IPS-18c (cell line): ENCODE data around the gene SEC14L5.
"Not testable (repeated sequence)": the region's sequence is repeated elsewhere in the genome, so short reads cannot be mapped to it uniquely, and the experiment has no call there.

Experiments
- H3K4me3 ChIP-seq: 2 replicates; pipeline ENCODE4 v1.7.0; 2013; ENCODE audit warnings: low read depth, mild to moderate bottlenecking, low read length, moderate library complexity; ENCODE audit not compliant: insufficient read depth
- H3K9me3 ChIP-seq: one replicate; pipeline ENCODE4 v1.6.1; 2013; ENCODE audit warnings: mild to moderate bottlenecking, low read length, moderate library complexity; ENCODE audit not compliant: control insufficient read depth, insufficient read depth

SEC14L5 gene

GRCh38 chr16:4944333-4945281, 13.5 kb upstream of the SEC14L5 start:
- no peak overlapping the region for H3K4me3 ChIP-seq
- H3K9me3 ChIP-seq, result no peaks in the 10 kb centered on the region

DNA sequence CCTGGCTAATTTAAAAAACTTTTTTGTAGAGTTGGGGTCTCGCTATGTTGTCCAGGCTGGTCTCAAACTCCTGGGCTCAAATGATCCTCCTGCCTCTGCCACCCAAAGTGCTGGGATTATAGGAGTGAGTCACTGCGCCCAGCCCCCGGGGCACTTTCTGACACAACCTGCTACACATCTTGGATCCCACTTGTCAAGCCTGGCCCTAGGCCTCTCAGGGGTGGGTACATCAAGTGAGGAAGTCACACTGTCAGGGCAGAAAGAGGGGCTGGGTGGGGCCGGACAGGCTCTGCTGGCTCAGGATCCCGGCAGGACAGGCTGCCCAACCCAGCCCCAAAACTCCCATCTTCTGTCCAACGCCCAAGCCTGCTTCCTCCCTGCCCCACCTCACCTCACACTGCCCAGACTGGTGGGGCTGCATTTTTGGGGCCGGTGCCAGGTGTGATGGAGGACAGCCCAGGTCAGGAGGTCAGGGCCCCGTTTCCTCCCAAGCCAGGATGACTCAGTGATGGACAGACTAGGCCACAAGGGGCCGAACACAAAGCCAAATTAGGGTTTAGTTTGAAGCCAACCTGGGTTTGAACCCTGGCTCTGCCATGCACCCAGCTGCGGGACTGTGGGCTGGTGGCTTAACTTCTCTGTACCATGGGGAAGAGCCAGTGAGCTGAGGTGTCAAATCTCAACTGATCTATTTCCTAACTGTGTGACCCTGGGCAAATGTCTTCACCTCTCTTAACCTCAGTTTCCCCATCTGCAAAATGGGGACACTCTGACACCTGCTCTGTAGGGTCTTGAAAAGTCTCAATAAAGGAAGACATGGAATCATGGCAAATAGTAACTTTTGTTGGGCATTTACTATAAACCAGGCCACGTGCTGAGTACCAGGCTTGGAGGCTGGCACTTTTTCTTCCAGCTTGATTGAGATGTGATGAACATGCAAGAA, 12.3 kb upstream of the SEC14L5 start:
- no peaks in the 10 kb centered on the region for H3K9me3 ChIP-seq
- no peak overlapping the region for H3K4me3 ChIP-seq

DNA sequence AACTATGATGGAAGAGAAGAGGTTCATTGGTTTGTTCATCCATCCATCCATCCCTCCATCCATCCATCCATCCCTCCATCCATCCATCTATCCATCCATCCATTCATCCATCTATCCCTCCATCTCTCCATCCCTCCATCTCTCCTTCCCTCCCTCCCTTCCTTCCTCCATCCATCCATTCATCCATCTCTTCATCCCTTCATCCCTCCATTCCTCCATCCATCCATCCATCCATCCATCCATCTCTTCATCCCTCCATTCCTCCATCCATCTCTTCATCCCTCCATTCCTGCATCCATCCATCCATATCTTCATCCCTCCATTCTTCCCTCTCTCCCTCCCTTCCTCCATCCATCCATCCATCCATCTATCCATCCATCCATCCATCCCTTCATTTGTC, 11.2 kb upstream of the SEC14L5 start:
- Histone ChIP-seq H3K9me3 (no peaks in the 10 kb centered on the region), H3K4me3 (no peak overlapping the region)

- H3K9me3 ChIP-seq, result no peaks in the 10 kb centered on the region
- H3K4me3 ChIP-seq, result no peak overlapping the region
These were observed 10.2 kb upstream of the SEC14L5 start for GRCh38 chr16:4947722-4948503.

DNA sequence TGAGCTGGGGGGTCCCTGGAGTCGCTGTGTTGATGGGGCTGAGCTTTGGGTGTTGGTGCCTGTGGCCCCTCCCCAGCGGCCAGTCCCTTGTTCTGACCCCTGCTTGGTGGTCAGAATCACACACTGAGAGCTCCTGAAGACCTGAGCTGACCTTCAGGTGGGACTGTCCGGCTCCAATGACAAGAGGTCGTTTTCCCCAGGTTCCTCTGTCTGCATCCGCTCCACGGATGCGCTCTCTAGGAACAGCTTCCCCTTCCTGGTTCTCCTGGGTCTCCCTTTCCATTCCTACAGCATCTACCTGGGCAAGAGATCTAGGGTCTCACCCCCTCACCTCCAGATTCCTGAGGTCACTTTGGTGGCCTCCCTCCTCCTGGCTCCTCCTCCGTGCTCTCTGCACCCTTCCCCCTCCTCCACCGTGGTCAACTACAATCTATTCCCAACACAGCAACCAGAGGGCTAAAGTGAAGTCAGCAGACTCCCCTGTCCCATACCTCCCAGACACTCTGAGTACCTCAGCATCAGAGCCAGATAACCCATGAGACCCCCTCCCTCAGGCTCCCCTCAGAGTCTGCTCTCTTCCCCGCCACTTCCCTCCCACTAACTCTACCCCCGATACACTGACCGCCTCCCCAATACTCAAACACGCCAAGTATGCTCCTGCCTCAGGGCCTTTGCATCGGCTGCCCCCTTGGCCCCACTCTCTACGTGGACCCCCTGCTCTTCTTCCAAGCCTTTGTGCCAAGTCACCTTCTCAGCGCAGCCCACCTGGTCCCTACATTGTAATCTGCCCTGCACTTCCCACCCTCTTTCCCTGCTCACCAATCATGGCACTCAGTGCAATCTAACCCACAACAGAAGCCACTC, 9.0 kb upstream of the SEC14L5 start:
- no peak overlapping the region for H3K4me3 ChIP-seq
- H3K9me3 ChIP-seq, result no peaks in the 10 kb centered on the region

- Histone ChIP-seq H3K9me3 (no peaks in the 10 kb centered on the region), H3K4me3 (no peak overlapping the region)
These were observed 8.1 kb upstream of the SEC14L5 start for GRCh38 chr16:4949986-4950385.

DNA sequence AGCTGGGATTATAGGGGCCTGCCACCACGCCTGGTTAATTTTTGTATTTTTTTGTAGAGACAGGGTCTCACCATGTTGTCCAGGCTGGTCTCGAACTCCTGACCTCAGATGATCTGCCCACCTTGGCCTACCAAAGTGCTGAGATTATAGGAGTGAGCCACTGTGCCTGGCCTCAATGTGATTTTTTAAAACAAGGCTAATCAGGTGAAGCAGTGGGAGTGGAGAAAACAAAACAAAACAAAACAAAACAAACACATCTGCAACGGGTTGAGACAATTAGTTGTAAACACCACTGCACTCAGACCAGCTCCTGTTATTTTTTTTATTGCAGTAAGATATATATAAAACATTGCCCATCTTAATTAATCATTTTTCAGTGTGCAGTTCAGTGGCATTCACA, 6.5 kb upstream of the SEC14L5 start:
- not testable (repeated sequence) for H3K9me3 ChIP-seq, H3K4me3 ChIP-seq

DNA sequence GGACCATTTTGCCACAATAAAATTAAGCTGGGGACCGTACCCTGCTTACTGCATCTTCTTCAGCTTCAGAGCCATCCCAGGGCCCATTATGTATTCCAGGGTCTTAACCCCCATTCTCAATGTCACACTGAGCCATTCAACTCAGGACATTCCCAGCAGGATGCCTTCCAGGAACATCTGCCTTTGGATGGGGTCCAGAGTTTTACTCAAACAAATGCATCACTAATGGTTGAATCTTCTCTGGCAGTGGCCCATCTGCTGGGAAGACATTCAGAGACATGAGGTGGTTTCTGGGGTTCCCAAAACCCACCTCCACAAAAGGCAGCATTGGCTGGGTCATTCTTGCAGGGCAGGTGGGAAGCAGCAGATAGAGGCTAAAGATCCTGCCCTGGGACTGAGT, 3.4 kb upstream of the SEC14L5 start:
- H3K4me3 ChIP-seq, result no peak overlapping the region
- no peaks in the 10 kb centered on the region for H3K9me3 ChIP-seq

DNA sequence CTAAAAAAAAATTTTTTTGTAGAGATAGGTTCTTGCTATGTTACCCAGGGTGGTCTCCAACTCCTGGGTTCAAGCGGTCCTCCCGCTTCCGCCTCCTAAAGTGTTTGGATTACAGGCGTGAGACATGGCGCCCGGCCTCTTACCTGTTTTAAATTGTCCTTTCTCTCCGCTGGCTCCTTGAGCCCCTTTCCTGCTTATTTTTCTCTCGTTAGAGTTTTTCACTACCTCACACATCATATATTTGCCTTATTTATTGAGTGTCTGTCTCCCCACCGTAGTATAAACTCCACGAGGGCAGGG, 760 bp upstream of the SEC14L5 start:
- peak overlapping the region; percentile 56 for H3K4me3 ChIP-seq
- no peaks in the 10 kb centered on the region for H3K9me3 ChIP-seq

DNA sequence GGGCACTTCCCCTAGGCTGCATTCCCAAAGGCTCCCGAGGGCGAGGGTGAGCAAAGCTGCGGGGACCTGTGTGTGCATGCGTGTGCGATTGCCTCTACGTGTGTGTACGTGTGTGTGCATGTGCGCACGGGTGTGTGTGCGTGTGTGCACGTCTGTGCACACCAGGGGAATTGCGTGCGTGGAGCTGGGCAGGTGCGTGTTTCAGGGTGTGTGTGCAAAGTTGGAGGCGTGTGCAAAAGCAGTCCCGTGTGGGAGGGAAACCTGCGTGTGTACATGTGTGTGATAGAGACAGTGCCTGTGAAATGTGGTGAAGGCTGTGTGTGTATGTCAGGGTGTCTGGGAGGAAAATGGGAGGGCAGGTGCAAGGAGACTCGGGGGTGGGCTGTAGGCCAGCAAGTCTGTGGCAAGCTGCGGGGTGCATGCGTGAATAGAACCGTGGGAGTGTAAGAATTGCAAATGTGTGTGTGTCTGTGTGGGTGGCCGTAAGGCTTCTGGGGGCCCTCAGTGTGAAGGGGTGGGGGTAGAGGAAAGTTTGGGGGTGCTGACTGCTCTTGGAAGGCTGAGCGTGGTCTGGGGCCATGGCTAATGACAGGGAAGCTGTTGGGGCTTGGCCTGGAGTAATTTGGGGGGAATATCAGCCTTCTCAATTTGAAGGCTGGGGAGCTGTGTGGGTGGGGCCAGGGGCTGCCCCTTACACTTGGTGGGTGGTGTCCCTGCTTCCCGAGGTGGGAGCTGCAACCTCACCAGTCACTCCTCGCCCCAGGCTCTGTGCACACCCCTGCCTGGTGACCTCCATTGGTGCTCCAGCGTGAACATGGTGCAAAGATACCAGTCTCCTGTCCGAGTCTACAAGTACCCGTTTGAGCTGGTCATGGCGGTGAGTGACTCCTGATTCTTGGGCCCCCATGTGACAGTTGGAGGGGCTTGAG, 644 bp downstream of the SEC14L5 start:
- no peaks in the 10 kb centered on the region for H3K9me3 ChIP-seq
- H3K4me3 ChIP-seq, result peak overlapping the region; percentile 32

- Histone ChIP-seq H3K9me3 (no peaks in the 10 kb centered on the region), H3K4me3 (no peak overlapping the region)
These were observed 2.4 kb downstream of the SEC14L5 start for GRCh38 chr16:4960579-4960978.

DNA sequence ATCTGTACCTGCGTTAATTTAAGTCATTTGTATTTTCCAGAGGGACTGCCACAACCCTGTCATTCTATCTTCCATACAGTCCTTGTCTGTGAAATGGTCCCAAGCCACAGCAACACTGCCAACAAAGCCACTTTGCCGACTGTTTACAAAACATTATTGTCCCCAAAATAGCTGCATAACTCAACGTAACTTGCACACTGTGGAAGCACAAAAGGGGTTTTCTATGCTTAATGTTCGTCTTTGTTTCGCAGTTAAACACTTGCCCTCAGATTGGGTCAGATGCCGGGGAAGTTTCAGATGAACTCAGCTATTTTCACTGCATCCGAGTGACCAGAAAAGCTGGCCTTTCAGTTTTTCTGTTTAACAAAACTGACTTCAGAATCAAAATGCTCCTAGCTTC, 4.6 kb downstream of the SEC14L5 start:
- H3K4me3 ChIP-seq, result no peak overlapping the region
- H3K9me3 ChIP-seq, result no peaks in the 10 kb centered on the region

- H3K4me3 ChIP-seq, H3K9me3 ChIP-seq: not testable (repeated sequence)
These were observed 5.4 kb downstream of the SEC14L5 start for GRCh38 chr16:4963527-4963926.

GRCh38 chr16:4966736-4967453, 8.8 kb downstream of the SEC14L5 start:
- Histone ChIP-seq H3K9me3 (no peaks in the 10 kb centered on the region), H3K4me3 (no peak overlapping the region)

- H3K9me3 ChIP-seq, H3K4me3 ChIP-seq: not testable (repeated sequence)
These were observed 10.1 kb downstream of the SEC14L5 start for GRCh38 chr16:4968278-4968677.
